ENCODE results near the gene PNMA8C. TPM values are rescaled to one million over a fixed set of nuclear protein-coding genes. Genes with fewer than 3 reads are reported as not detected.

The PNMA8C gene
- 0.05 and 0.10 TPM in 2 replicates for total RNA-seq
- 0.04 TPM for polyA plus RNA-seq (2012)

- peak; percentile 43 for DNase-seq (ENCODE audit: low read depth)
Observed at GRCh38 chr19:46428239-46429135, at the start of gene PNMA8C. TSS of gene PNMA8C (minus strand) at chr19:46428936. CDS start at chr19:46428359, 577 bp downstream.

GRCh38 chr19:46475986-46476385 lies 47.2 kb upstream of the PNMA8C start:
- no peak for DNase-seq (ENCODE audit: low read depth)

DNA sequence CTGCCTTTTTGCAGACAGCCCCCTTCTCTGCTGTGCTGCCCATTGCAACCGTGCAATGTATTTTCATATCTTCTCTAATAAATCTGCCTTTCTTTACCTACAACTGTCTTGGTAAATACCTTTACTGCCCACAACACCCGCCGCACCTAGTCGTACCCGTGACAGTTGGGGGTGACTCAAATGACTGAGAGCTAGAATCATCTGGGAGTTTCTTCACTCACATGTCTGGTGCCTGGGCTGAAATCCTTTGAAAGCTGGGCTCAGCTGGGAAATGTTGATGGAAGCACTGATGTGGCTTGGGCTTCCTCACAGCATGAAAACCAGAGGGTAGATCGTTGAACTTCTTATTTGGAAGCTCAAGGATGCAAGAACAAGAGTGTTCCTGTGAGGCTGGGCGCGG lies 45.5 kb upstream of the PNMA8C start:
- DNase-seq (ENCODE audit: low read depth): no peak

DNA sequence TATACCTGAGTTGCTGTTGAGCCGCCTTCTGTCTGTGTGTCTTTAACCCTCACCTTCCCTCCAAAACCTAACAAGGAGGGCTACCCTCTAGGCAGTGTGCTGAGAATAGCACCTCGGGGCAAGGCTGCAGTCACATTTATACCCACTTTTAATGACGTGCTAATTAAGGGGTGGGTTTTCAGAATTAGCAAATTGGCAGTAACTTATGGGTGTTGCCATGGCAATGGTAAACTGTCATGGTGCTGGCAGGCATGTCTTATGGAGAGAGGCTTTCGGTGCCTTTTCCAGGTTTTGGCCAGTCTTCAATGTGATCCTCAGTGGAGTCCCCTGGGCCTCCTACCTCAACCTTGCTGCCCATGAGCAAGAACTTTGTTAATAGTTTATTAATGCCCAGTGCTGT lies 43.9 kb upstream of the PNMA8C start:
- DNase-seq (ENCODE audit: low read depth): no peak

- DNase-seq (ENCODE audit: low read depth): peak; percentile 74
Observed at GRCh38 chr19:46471811-46472543, 43.2 kb upstream of the PNMA8C start.

- peak; percentile 87 for DNase-seq (ENCODE audit: low read depth)
Observed at GRCh38 chr19:46471116-46471733, 42.5 kb upstream of the PNMA8C start, which contains the start of gene PNMA8A. TSS of gene PNMA8A (minus strand) at chr19:46471563. CDS start at chr19:46471035, 528 bp downstream.

DNA sequence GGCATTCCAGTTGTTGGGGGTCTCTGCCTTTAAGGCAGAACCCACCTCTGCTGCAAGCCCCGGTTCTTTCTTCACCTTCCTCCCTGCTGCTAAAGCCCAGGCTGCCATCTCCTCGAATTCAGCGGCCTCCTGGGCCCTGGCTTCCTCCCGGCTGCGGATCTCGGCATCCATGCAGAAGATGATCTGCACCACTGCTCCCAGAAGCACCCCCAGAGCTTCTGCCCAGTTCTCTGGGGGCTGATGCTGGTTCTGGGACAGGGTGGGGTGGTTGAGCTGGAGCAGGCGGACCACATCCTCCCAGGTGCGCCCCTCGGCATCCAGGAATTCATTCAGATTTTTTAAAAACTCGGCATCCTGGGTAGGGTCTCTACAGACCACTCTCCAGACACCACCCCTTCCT lies 41.6 kb upstream of the PNMA8C start:
- no peak for DNase-seq (ENCODE audit: low read depth)

- DNase-seq (ENCODE audit: low read depth): no peak
Observed at GRCh38 chr19:46469541-46470185, 40.9 kb upstream of the PNMA8C start.

DNA sequence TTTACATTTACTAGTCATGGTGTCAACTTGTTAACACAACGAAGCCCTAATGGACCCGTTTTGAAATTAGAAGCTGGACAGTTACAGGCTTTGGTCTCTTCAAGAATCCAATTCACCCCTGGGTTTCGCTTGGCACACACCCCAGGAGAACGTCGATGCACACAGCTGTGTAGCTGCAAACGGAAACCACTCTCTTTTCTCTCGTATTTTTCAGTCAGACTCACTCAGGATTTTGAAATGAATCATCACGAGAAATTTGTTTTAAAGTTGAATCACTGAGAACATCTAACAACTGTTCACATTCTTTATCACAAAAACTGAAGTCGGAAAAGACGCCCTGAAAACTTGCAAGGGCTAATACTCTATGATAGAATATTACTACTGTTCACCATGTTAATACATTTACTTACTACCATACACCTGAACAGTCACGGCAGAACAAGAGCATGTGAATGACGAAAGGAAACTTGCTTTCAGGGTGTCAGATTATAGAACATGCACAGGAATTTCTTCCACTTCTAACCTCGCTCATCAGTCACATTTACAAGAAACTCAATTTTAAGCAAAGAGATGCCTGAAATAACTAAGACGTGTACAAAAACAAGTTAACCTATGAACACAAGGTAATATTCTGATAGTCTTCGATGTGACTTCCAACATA lies 37.9 kb upstream of the PNMA8C start:
- peak; percentile 87 for DNase-seq (ENCODE audit: low read depth)

GRCh38 chr19:46463516-46463915 lies 34.8 kb upstream of the PNMA8C start:
- DNase-seq (ENCODE audit: low read depth): no peak

- no peak for DNase-seq (ENCODE audit: low read depth)
Observed at GRCh38 chr19:46461537-46461936, 32.8 kb upstream of the PNMA8C start.

DNA sequence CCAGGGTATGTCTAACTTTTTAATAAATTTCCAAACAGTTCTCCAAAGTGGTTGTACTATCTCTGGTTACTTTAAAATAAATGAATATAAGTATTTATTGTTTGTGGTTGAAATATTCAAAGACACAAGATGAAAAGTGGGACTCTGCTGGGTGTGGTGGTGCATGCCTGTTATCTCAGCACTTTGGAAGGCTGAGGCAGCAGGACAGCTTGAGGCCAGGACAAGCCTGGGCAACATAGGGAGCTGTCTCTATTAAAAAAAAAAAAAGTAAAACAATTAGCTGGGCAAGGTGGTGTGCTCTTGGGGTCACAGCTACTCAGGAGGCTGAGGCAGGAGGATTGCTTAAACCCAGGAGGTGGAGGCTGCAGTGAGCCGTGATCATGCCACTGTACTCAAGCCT lies 32.2 kb upstream of the PNMA8C start:
- DNase-seq (ENCODE audit: low read depth): no peak

GRCh38 chr19:46460055-46460454 lies 31.3 kb upstream of the PNMA8C start:
- DNase-seq (ENCODE audit: low read depth): no peak

DNA sequence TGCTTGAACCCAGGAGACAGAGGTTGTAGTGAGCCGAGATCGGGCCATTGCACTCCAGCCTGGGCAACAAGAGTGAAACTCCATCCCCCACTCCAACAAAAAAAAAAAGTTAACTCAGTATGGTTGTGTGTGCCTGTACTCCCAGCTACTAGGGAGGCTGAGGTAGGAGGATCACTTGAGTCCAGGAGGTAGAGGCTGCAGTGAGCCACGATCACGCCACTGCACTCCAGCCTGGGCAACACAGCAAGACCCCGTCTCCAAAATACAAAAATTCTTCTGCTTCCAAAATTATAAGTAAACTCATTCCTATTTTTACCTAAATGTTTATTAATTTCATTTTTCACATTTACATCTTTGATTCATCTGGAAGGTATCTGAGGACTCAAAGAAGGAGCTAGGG lies 28.2 kb upstream of the PNMA8C start:
- DNase-seq (ENCODE audit: low read depth): no peak

DNA sequence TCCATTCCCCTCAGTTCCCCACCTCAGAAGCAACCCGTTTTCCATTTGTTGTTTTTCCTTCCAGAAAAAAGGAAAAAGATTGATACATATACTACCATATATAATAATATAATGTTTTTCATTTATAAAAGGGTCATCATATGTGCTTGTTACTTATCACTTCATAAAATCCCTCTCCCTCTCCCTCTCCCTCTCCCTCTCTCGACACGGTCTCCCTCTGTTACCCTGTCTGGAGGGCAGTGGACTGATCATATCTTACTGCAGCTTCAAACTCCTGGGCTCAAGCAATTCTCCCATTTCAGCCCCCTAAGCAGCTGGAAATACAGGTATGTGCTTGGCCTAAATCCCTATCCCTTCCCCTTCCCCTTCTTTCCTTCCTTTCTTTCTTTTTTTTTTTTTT lies 25.5 kb upstream of the PNMA8C start:
- DNase-seq (ENCODE audit: low read depth): no peak

GRCh38 chr19:46453661-46454060 lies 24.9 kb upstream of the PNMA8C start:
- no peak for DNase-seq (ENCODE audit: low read depth)

DNA sequence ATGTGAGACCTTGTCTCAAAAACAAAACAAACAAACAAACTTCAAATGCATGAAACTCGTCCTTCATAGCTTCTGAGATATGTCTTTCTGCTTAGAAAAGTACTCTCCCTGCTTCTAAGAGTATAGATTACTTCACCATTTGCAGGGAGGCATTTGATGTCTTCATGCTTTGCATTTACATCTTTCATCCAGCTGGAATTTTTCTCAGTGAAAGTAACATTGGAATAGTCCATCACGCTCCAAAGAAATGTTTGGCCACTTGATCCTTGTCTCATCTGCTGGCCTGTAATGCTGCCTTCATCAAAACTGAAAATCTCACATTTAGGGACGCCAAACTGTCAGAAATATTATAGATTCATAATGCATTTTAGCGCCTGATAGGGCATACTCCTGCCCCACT lies 23.4 kb upstream of the PNMA8C start:
- no peak for DNase-seq (ENCODE audit: low read depth)

GRCh38 chr19:46451352-46451751 lies 22.6 kb upstream of the PNMA8C start:
- peak; percentile 98 for DNase-seq (ENCODE audit: low read depth)

DNA sequence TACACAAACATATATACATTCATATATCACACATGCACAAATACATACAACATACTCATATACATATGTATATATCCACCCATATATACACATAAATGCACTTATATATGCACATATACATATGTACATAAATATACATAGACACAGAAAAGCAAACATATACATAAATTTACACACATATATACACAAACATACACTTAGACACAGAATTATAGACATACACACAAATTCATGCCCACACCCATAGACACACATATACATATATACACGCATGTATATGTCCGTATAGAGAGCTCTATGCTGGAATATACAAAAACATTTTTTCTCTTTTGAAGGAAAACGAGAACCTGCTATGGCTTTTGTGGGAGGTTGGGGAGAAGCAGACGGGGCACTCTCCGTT lies 22.0 kb upstream of the PNMA8C start:
- no peak for DNase-seq (ENCODE audit: low read depth)

- DNase-seq (ENCODE audit: low read depth): no peak
Observed at GRCh38 chr19:46449228-46449627, 20.5 kb upstream of the PNMA8C start.

DNA sequence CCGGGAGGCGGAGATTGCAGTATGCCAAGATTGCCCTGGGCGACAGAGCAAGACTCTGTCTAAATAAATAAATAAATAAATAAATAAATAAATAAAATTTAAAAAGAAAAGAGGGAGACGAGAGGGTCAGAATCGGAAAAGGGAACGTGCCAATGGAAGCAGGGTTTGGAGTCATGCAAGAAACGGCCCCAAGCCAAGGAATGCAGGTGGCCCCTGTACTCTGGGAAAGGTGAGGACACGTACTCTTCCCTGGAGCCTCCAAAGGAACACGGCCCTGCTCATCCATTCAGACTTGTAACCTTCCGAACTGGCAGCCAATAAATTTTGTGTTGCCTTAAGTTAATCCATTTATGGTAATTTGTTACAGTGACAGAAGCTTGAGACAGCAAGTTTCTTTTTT lies 19.9 kb upstream of the PNMA8C start:
- no peak for DNase-seq (ENCODE audit: low read depth)
